Gastrocnemius medialis (tissue), 4 donors: ENCODE results near the gene CDH23.

ENCODE experiments used
- CTCF ChIP-seq, 5 experiments: fragments of 450-650 bp in 3 of 5; fragments of 200-600 bp in 2 of 5; sonication (generic) in 2 of 5; IDR thresholded peaks in 4 of 5; conservative IDR thresholded peaks in 1 of 5; 1 replicate in 4 of 5; 2 replicates in 1 of 5; pipeline ENCODE4 v1.5.1; 2016 to 2019; ENCODE audit warnings: antibody characterized with exemption in 5 of 5, mild to moderate bottlenecking in 3 of 5, moderate library complexity in 3 of 5
- POLR2A ChIP-seq, 2 donors: fragments of 450-650 bp; IDR thresholded peaks; one replicate each; pipeline ENCODE4 v1.6.1; 2017; ENCODE audit warnings: antibody characterized with exemption in 2 of 2, mild to moderate bottlenecking in 2 of 2, moderate library complexity in 2 of 2

- TF ChIP-seq POLR2A (IDR thresholded peaks at IDR 0.05) = no peak
- no peak for TF ChIP-seq CTCF (IDR thresholded peaks at IDR 0.05 in 4 of 5, conservative IDR thresholded peaks at IDR 0.05 in 1 of 5)
These were observed 100.4 kb downstream of the CDH23 start for GRCh38 chr10:71496927-71497762.
